Activated CD8-positive, alpha-beta memory T cell treated with anti-CD3 and anti-CD28 coated beads, Interleukin-2, amount 10 ng/mL, durations not matched to agents 7 days and 5 days (primary cell): ENCODE measurements around the gene NFAM1. TPM values are rescaled to one million over a fixed set of nuclear protein-coding genes. Genes with fewer than 3 reads are reported as not detected.

Source experiments
- ATAC-seq: fragments of 150-1000 bp; cut with Tn5 transposase; one replicate; pipeline ENCODE4 v1.10.0; 2021; ENCODE audit warnings: moderate library complexity
- CTCF ChIA-PET: fragments of 350-600 bp; sonication (Branson Sonifier 250); formaldehyde crosslinking; loops from one replicate; lab custom pipeline; 2021; ENCODE audit warnings: antibody characterized with exemption; lab: Charles Lee
- DNase-seq: peaks from one replicate; pipeline ENCODE4 v3.0.0-alpha.2; 2020
- H3K27ac Mint-ChIP-seq: one replicate; pipeline ENCODE4 v1.8.0; 2021; ENCODE audit warnings: mild to moderate bottlenecking, mixed read lengths
- H3K27me3 Mint-ChIP-seq: one replicate; pipeline ENCODE4 v1.8.0; 2021; ENCODE audit warnings: mixed read lengths
- H3K36me3 Mint-ChIP-seq: one replicate; pipeline ENCODE4 v1.8.0; 2021; ENCODE audit warnings: mild to moderate bottlenecking, mixed read lengths
- H3K4me1 Mint-ChIP-seq: one replicate; pipeline ENCODE4 v1.8.0; 2021; ENCODE audit warnings: mixed read lengths
- H3K4me3 Mint-ChIP-seq: one replicate; pipeline ENCODE4 v1.8.0; 2021; ENCODE audit warnings: mild to moderate bottlenecking, moderate library complexity, mixed read lengths
- H3K9me3 Mint-ChIP-seq: one replicate; pipeline ENCODE4 v1.8.0; 2022; ENCODE audit warnings: low read depth, mixed read lengths
- total RNA-seq, 2 experiments: library from RNA; stranded (reverse); gene quantifications; one replicate each; pipeline ENCODE4 v1.2.3, GENCODE V29; 2021

The NFAM1 gene
- total RNA-seq, 2 experiments from 2014 or later: 0.07 TPM; not detected in 1

- Mint-ChIP-seq H3K4me1 (no peaks in the 10 kb centered on the region), H3K36me3 (no peaks in the 10 kb centered on the region), H3K4me3 (no peak overlapping the region), H3K27ac (no peak overlapping the region), H3K27me3 (peaks cover 5% of the 10 kb centered on the region), H3K9me3 (no peaks in the 10 kb centered on the region)
- no peak for DNase-seq
- no peak for ATAC-seq
- CTCF ChIA-PET: no interaction called here
Observed at GRCh38 chr22:42334875-42335512, 97.2 kb downstream of the NFAM1 start.

GRCh38 chr22:42333544-42333943, 98.7 kb downstream of the NFAM1 start:
- no peak for DNase-seq
- Mint-ChIP-seq H3K4me1 (peaks cover 2% of the 10 kb centered on the region), H3K27me3 (peaks cover 5% of the 10 kb centered on the region), H3K27ac (no peak overlapping the region), H3K36me3 (no peaks in the 10 kb centered on the region), H3K4me3 (no peak overlapping the region), H3K9me3 (no peaks in the 10 kb centered on the region)
- no peak for ATAC-seq
- CTCF ChIA-PET: no interaction called here

- Mint-ChIP-seq H3K9me3 (no peaks in the 10 kb centered on the region), H3K36me3 (no peaks in the 10 kb centered on the region), H3K4me3 (no peak overlapping the region), H3K27ac (no peak overlapping the region), H3K4me1 (peaks cover 15% of the 10 kb centered on the region), H3K27me3 (peaks cover 5% of the 10 kb centered on the region)
- CTCF ChIA-PET: no interaction called here
- DNase-seq (no peak), ATAC-seq (no peak)
Observed at GRCh38 chr22:42332089-42332488, 100.1 kb downstream of the NFAM1 start.

GRCh38 chr22:42331014-42331413, 101.2 kb downstream of the NFAM1 start:
- Mint-ChIP-seq H3K9me3 (no peaks in the 10 kb centered on the region), H3K36me3 (no peaks in the 10 kb centered on the region), H3K27ac (no peak overlapping the region), H3K27me3 (peaks cover 5% of the 10 kb centered on the region), H3K4me1 (peaks cover 18% of the 10 kb centered on the region), H3K4me3 (no peak overlapping the region)
- ATAC-seq: no peak
- CTCF ChIA-PET: interaction anchor here (0.6 kb wide), 1 partner anchor 104 kb away, joined by 3 read pairs; no protein-coding TSS in a partner anchor
- DNase-seq: no peak

Other genes starting within 250 kb of the NFAM1 start
- gene TCF20, start 161.8 kb downstream of the NFAM1 start, total RNA-seq: 10 to 100 TPM; 73.1 to 82.5 TPM
- gene RRP7A, start 87.4 kb upstream of the NFAM1 start, total RNA-seq: 100 to 1,000 TPM in 1 of 2 experiments, 10 to 100 TPM in 1; 88.2 to 102 TPM
- gene SERHL2, start 121.6 kb upstream of the NFAM1 start, total RNA-seq: 1 to 10 TPM; 1.4 to 3.5 TPM
- 10 to 100 TPM; 81.8 to 82.7 TPM for gene POLDIP3, start 182.5 kb upstream of the NFAM1 start, total RNA-seq
- gene ATP5MGL, start 208.2 kb upstream of the NFAM1 start, total RNA-seq: 1 to 10 TPM in 1 of 2 experiments, under 1 TPM in 1; 0.68 to 1.0 TPM
- 10 to 100 TPM; 66.2 to 66.8 TPM for gene CYB5R3, start 217.0 kb upstream of the NFAM1 start, total RNA-seq